HG03354 (cell line): ENCODE results near the gene AKAP9.
"Not testable (repeated sequence)": the region's sequence is repeated elsewhere in the genome, so short reads cannot be mapped to it uniquely, and the experiment has no call there.

Experiments used
- ATAC-seq: cut with Tn5 transposase; IDR thresholded peaks from one replicate; pipeline ENCODE4 v1.9.1; 2021; ENCODE audit warnings: mild to moderate bottlenecking; ENCODE audit not compliant: unreplicated experiment, poor library complexity, severe bottlenecking

The AKAP9 gene

GRCh38 chr7:91944970-91945369 lies 4.3 kb downstream of the AKAP9 start:
- ATAC-seq = not testable (repeated sequence)

GRCh38 chr7:91945476-91945875 lies 4.8 kb downstream of the AKAP9 start:
- no peak for ATAC-seq

- peak; percentile 33 for ATAC-seq
Observed at GRCh38 chr7:91946549-91946948, 5.9 kb downstream of the AKAP9 start.

- no peak for ATAC-seq
Observed at GRCh38 chr7:91947948-91948347, 7.3 kb downstream of the AKAP9 start.

- peak; percentile 64 for ATAC-seq
Observed at GRCh38 chr7:91949221-91950009, 8.8 kb downstream of the AKAP9 start.

GRCh38 chr7:91953618-91954017 lies 13.0 kb downstream of the AKAP9 start:
- ATAC-seq = no peak

GRCh38 chr7:91956464-91956863 lies 15.8 kb downstream of the AKAP9 start:
- not testable (repeated sequence) for ATAC-seq

GRCh38 chr7:91957232-91957631 lies 16.6 kb downstream of the AKAP9 start:
- ATAC-seq = no peak

GRCh38 chr7:91957823-91958222 lies 17.2 kb downstream of the AKAP9 start:
- no peak for ATAC-seq

GRCh38 chr7:91959023-91959422 lies 18.4 kb downstream of the AKAP9 start:
- no peak for ATAC-seq

GRCh38 chr7:91961816-91962215 lies 21.2 kb downstream of the AKAP9 start:
- ATAC-seq = no peak

GRCh38 chr7:91962419-91962818 lies 21.8 kb downstream of the AKAP9 start:
- no peak for ATAC-seq

- ATAC-seq = not testable (repeated sequence)
Observed at GRCh38 chr7:91967513-91967912, 26.9 kb downstream of the AKAP9 start.

GRCh38 chr7:91973639-91974038 lies 33.0 kb downstream of the AKAP9 start:
- ATAC-seq = no peak

- ATAC-seq = no peak
Observed at GRCh38 chr7:91974066-91974465, 33.4 kb downstream of the AKAP9 start.

GRCh38 chr7:91976743-91977142 lies 36.1 kb downstream of the AKAP9 start:
- ATAC-seq = no peak

- no peak for ATAC-seq
Observed at GRCh38 chr7:91979590-91979989, 38.9 kb downstream of the AKAP9 start.

- ATAC-seq = not testable (repeated sequence)
Observed at GRCh38 chr7:91982352-91982751, 41.7 kb downstream of the AKAP9 start.

GRCh38 chr7:91988213-91988612 lies 47.6 kb downstream of the AKAP9 start:
- ATAC-seq = no peak

GRCh38 chr7:91993976-91994375 lies 53.3 kb downstream of the AKAP9 start:
- ATAC-seq = peak; percentile 46

- peak; percentile 86 for ATAC-seq
Observed at GRCh38 chr7:91995391-91996105, 54.9 kb downstream of the AKAP9 start.
